Measurements from ENCODE around the gene SLC6A8. TPM values are rescaled to one million over a fixed set of nuclear protein-coding genes. Genes with fewer than 3 reads are reported as not detected.
A peak's percentile ranks its signal among the peaks of the same experiment; 100 is the strongest.

The SLC6A8 gene
- total and polyA plus RNA-seq, 2 donors (not counting 1 experiment from before 2014, with no cell fraction given): 0.49 to 2.9 TPM

DNA sequence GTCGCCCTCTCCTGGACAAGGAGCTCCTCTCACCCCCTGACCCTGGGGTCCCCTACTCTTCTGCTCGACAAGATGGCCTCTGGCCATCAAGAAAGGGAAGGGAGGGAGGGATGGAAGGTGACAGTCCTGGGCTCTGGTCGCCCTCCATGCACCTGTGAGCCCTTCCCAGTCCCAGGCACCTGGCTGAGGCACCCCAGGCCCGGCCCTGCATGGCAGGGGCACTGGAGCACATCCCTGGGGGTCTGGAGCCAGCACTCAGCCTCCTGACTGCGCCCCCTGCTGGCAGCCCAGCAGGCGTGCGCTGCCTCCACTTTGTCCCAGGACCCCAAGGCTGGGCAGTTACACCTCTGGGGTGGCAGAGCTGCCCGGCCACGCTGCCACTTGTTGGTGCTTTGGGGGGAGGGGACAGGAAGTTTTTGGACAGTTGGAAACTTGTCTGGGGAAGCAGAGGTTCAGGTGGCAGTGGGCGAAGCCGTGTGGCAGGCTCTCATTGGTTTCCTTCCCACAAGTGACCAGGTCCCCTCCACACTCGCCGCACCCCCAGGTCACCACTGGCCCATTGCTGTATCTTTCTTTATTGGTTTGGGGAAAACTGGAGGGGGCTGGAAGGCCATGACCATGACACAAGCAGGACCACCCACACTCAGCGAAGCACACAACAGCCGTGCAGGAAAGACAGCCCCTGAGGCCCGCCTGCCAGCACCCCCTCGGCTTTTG, 18.4 kb upstream of the SLC6A8 start:
- no peak overlapping the region for H3K4me3 Mint-ChIP-seq
- 0% methylated on average over 2 of the region's 17 CpGs for WGBS (ENCODE audit: insufficient coverage)
- Histone ChIP-seq H3K4me1 (ENCODE audit: control insufficient read depth in 2 of 2, insufficient read depth in 2 of 2, low read length in 2 of 2) (peaks cover 0 to 6% of the 10 kb centered on the region in 2 donors), H3K27me3 (replicated peaks in 1 of 4; ENCODE audit: control extremely low read depth in 1 of 4, control insufficient read depth in 3 of 4, insufficient read depth in 4 of 4, low read length in 3 of 4) (peaks cover 0 to 15% (median 0%) of the 10 kb centered on the region in 4 experiments), H3K79me2 (ENCODE audit: control insufficient read depth, insufficient read depth, low read length) (no peaks in the 10 kb centered on the region), H3K36me3 (replicated peaks in 1 of 2; ENCODE audit: control extremely low read depth in 1 of 2, control insufficient read depth in 1 of 2, extremely low read depth in 1 of 2, insufficient read depth in 2 of 2, low read length in 1 of 2) (no peaks in the 10 kb centered on the region), H2AFZ (ENCODE audit: insufficient read depth, low read depth, low read length, poor library complexity, severe bottlenecking) (no peak overlapping the region), H4K20me1 (ENCODE audit: control insufficient read depth, insufficient read depth, low read length, poor library complexity, severe bottlenecking) (no peaks in the 10 kb centered on the region), H3K9me3 (ENCODE audit: control extremely low read depth in 1 of 3, control insufficient read depth in 2 of 3, insufficient read depth in 1 of 3, low read length in 2 of 3) (no peaks in the 10 kb centered on the region), H3K4me3 (ENCODE audit: control extremely low read depth in 1 of 5, extremely low read depth in 1 of 5, insufficient read depth in 1 of 5, low read depth in 2 of 5, low read length in 4 of 5) (no peak overlapping the region), H3K4me2 (replicated peaks; ENCODE audit: low read depth, low read length, poor library complexity, severe bottlenecking) (no peak overlapping the region), H3K27ac (ENCODE audit: low read length in 2 of 2) (no peak overlapping the region), H3K9ac (ENCODE audit: low read length) (no peak overlapping the region)
- POLR2A ChIA-PET: no interaction called here
- H3K4me1 Mint-ChIP-seq: peaks cover 12% of the 10 kb centered on the region
- TF ChIP-seq CTCF (IDR thresholded peaks at IDR 0.05) (peak; percentile 75), EZH2 (IDR thresholded peaks at IDR 0.05; ENCODE audit: borderline replicate concordance, insufficient read depth, low read depth, low read length, poor library complexity, severe bottlenecking) (no peak)
- no peaks in the 10 kb centered on the region for H3K9me3 Mint-ChIP-seq (ENCODE audit: insufficient read depth)
- ATAC-seq (ENCODE audit: low read depth) (peak; percentile 53), DNase-seq (peak; percentile 61)
- CTCF ChIA-PET: interaction anchor here (0.9 to 9.2 kb wide), 7 partner anchors 12 to 728 kb away, joined by 3 to 97 read pairs (median 20); no protein-coding TSS in a partner anchor
- intact Hi-C loops (cut with micrococcal nuclease): loop anchor here (2.0 kb wide), 2 partner anchors 115 to 729 kb away; no protein-coding TSS in a partner anchor
- H3K27me3 Mint-ChIP-seq: peaks cover 26% of the 10 kb centered on the region
- no peak overlapping the region for H3K27ac Mint-ChIP-seq

All from B cell (primary cell).